NCI-H1105 treated with DMSO at 0.1 percent for 48 hours (cell line): ENCODE data around the gene UQCC5.

Source experiments
- DNase-seq: peaks from one replicate; lab custom pipeline; 2025; lab: John Stamatoyannopoulos, UW

Gene UQCC5

DNA sequence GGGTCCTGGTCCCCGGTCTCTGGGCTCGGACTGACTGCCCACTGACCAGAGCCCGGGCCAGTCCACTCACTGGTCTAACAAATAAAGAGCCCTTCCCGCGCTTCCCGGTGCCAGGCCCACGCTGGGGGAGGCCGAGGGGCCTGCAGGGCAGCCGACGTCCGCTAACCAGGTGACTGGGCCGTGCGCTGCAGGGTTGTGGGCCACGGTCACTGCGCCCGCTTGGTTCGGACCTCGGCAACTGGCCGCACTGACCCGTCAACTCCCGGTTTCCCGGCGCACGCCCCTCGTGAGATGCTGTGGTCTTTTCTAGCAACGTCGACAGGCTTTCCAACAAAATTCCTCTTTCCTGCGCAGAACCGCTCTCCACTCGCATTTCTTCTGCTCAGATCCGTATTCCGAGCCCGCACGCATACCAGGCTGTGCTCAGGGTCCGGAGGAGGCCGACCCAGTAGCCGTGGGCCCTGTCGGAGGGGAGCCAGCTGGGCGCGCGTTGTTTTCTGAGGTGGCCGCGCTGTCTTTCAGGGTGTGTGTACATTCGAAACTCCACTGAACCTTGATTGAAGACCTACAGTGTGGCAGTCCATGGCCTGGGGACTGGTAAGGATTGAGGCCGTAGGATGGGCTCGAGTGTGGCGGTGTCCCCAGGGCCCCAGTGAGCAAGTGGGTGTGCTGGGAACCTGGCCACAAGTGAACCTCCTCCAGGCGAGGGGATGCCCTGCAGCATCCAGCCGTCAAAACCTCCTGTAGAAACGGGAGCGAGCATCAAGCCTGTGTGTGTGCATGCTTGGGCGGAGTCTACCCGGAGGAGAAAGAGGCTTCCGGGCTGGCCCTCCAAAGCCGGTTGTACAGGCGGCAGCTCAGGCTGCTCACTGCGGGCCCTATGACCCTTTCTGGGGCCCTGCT, 1.9 kb upstream of the UQCC5 start:
- DNase-seq: peak; percentile 22

DNA sequence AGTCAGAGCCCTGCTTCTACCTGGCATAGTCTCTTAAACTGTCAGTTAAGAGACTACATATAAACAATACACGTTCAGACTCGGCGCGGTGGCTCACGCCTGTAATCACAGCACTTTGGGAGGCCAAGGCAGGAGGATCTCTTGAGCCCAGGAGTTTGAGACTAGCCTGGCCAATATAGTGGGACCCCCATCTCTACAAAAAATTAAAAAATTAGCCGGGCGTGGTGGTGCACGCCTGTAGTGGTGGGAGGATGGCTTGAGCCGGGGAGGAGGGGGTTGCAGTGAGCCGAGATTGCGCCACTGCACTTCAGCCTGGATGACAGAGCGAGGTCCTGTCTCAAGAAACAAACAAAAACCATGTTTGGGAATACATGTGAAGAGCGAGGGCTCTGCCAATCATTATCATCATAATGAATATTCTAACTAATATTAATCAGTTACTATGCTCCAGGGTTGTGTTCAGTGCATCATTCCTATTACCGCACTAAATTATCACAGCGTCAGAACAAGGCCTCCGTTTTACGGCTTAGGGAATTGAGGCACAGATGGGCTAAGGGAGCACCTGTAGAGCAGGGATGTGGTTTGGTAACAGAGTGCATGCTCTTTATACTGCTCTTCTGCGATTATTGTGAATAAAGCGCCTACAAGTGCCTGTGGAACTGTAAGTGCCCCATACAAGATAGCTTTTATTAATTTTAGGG, 844 bp upstream of the UQCC5 start:
- DNase-seq: no peak

DNA sequence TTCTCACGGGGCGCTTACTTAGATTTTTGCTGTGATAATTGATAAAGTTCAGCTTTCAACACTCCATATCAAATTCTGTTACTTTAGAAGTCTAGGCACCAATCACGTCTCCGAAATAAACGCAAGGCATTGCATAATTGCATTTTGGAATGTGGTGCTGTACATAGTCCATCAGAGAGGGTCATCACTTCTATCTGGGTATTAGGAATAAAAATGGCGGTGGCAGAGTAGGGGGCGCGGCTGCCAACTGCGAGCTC, 365 bp upstream of the UQCC5 start:
- no peak for DNase-seq

DNA sequence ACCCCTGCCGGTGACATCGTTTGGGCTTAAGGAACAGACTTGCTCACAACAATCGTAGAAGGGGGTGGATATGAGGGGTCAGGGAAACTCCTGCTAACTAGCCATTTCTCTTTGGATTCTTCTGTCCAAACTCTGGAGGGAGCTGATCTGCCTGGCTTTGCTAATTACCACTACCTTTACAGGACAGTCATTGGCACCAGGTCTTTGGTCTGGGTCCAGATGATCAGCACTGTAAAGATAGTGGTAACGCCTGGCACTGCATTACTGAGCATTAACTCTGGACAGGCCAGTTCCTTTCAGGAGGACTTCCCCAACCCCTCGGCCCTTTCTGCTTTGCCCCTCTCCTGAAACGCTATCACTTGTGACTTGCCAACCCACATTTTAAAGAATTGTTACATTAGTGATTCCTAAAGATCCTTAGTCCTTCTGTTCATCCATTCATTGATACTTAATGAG, 788 bp downstream of the UQCC5 start:
- DNase-seq: no peak

DNA sequence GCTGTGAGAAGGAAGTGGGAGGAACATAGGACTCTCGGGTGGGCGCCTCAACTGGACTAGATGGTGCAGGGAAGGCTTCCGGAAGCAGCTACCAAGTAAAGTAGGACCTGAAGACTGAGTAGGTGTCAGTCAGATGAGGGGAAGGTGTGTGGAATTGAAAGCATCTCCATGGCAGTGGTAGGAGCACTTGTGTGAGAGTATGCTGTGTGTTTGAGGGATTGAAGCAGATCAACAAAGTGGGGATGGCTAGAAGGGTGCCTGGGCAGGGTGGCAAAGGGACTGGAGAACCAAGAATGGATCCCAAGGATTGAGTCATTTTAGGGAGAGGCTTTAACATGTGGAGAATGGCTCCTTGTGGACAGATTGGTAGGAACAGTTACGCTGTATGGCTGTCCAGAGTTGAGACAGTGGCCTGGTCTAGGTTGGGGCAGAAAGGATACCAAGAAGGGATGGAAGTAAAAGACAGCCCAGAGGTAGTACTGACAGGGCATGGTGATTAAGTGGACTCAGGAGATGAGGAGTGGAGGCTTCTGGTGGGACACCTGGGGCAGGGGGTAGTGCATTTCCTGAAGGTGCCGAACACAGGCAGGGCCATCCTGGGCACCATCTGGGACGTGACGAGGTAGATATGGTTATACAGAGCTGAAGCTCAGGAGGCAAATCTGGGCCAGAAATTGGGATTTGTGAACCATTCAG, 1.5 kb downstream of the UQCC5 start:
- no peak for DNase-seq

DNA sequence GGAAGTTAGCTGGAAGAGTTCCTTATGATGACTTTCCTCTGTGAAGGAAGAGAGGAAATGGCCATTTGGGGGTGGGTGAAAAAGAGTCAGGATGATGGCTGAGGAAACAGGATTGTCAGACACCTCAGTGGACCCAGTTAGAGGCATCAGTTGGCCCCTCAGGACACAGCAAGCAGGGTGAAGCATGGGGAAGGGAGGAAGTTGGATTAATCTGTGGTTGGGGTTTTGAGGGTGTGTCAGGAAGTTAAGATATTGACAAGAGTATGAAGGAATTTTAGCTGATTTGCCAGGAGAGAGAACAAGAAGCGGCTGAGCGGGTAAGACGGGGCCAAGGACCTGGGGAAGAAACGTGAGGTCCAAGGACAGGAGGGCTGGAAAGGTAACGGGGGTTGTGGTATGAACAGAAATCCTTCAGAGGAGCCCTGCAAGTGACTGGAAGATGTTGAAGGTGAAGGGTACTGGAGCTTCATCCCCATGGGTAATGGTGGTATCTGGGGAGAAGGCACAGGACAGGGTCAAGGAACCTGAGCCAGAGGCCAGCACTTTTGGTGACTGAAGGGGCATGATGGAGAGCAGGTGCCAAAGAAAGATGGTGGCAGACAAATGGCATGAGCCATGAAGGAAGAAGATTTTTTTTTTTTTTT, 2.7 kb downstream of the UQCC5 start:
- no peak for DNase-seq

DNA sequence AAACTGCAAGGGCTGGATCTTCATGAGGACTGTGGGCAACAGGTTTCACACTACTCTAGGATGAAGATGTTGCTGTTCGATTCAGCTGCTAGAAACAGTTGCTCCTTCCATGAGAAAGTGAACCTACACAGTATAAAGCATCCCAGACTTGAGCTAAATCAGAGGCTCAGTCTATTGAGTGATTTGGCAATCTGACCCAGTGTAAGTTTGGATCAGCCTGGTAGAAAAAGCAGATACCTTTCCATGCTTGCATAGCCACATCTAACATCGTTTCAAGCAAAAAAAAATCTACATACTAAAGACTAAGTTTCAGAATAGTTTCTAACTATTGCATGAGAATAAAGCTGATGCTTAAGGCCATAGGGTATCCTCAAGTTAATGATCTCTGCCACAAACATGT, 4.6 kb downstream of the UQCC5 start:
- DNase-seq: no peak

DNA sequence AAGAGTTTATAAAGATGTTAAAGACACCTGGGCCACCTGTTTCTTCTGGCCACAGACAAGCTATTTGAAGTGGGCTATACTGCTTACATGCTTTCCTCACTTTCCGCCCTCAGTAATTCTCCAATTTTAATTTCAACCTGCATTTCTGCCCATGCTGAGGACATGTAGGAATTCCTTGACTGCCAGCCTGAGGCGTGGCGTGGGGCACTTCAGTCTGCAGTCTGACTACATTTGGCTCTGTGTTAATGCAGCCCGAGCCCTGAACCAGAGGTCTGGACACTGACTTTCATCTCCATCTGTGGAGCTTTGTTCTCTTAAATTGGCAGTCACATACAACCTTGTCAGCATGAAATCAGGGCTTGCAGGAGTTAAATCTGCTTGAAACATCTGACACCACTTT, 8.5 kb downstream of the UQCC5 start:
- DNase-seq: no peak

DNA sequence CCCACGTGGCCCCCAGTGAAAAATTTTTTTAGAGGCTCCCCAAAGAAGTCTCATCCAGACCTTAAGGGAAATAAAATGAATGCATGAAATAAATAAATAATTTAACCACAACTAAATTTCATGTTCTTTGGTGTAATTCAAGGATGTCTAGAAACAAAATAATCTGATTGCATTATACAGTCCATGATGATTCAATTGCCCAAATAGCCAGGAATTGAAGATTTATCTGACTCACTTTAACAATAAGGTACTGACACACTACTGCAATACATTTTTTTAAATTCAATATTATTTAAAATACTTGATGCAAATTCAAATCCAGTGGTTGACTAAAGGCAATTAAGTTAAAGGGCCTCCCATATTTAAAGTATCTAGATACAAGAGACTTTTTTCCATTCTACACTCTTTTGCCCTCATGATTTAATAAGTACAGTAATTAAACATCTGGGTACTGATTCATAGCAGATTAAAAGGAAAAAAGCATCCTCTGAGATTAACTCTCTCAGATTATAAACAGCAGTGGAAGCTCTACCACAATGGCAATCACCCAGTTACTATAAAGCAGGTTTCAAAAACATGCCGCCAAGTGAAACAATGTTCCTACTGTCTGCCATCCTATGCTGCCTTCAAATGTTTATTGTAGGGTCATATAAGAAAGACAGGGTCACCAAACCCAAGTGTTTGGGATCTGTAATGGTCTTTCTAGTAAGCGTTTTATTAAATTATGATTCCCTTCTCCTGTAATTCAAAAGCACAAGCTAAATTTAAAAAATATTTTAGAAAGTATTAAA, 9.9 kb downstream of the UQCC5 start:
- no peak for DNase-seq

DNA sequence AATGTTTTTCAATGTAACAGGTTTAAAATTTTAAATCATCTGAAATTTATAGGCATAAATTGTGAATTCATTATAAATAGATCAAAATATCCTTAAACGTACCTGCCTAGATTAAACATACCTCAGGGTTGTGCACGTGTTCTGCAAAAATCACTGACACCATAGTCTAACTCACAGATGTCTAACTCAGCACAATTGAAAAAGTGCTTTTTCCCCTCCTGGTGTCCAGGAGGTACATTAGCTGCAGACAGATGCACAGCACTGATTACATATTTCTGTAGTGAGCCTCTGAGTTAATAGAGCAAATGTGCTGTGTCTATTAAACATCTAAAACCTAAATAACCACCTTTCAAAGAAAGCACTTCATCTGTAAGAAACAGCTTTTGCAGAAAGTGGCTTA, 10.7 kb downstream of the UQCC5 start:
- DNase-seq: no peak

DNA sequence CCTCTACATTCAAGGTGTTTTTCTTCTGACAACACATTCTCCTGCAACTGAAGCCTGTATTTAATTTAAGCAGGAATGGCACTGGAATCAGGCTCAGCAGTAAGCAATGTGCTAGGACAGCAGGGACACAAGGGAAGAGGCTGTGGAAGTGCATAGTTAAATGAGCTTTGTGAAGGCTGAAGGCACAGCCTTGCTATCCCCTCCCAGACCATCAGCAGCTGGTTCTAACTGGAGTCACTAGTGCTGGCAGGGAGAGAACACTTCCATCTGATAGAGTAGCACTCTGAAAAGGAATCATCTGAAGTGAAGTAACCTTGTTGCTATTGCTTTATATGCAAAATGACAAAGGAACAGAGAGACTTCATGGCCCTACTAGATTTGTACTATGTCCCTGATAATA, 14.7 kb downstream of the UQCC5 start:
- DNase-seq: no peak

DNA sequence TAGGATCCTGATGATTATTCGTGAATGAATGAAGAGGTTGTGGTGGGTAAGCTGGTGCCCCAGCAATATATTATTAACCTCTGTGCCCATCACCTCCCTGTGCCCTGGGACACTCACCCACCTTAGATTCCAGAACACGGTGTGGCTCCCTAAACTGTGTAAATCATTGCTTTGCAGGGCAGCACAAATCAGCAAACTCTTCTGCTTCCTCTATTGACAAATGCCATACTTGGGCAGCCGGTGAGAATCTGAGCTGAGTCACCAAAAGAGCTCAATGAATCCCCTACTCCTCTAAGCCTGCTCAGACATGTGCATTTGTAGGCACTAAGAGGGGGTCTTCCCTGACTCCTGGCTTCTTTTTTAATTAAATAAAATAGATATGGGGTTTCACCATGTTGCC, 15.7 kb downstream of the UQCC5 start:
- DNase-seq: no peak

DNA sequence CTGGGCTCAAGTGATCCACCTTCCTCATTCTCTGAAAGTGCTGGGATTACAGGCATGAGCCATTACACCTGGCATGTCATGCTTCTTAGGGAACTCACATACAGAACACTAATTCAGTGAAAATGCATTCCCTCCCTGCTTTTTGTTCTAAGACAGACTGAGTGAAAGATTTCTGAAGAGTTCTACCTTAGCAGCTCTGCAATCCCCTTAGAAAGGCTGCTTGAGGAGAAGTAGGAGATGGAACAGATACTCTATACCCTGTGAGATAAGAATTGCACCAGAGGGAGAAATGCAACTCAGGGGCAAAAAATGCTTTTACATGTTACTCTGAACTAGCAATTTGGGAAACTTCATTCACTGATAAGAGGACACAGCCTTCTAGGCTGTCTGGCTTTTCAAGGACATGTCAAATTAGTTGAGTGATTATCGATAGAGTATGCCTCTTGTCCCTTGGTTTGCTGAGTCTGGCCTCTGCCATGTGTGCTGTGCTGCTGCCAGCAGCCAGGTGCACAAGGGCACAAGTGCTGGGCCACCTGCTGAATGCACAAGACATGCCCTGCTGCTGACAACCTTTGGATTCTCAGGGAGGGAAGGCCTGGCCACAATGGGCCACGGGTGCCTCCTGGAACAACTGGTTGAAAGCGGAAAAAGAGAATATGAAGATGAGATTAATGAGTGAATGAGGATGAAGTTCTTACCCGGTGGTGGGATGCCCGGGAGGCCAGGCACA, 17.8 kb downstream of the UQCC5 start:
- peak; percentile 0 for DNase-seq

DNA sequence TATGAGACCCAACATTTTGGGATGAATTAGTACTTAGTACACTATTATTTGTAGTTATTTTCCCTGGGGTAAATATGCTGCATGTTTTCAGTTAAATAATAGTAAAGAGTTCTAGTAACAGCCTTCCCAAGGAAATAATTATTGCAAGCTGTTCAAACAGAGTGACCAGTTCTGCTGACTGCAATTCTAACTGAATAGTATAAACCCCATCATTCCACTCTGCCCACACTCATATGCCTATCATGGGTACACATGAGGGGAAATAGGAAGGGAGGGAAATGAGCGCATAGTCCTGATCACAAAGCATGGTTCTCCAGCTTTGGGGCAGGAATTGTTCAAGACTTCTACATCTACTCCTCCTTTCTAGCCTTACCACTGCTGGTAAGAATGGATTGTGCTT, 18.7 kb downstream of the UQCC5 start:
- DNase-seq: no peak

DNA sequence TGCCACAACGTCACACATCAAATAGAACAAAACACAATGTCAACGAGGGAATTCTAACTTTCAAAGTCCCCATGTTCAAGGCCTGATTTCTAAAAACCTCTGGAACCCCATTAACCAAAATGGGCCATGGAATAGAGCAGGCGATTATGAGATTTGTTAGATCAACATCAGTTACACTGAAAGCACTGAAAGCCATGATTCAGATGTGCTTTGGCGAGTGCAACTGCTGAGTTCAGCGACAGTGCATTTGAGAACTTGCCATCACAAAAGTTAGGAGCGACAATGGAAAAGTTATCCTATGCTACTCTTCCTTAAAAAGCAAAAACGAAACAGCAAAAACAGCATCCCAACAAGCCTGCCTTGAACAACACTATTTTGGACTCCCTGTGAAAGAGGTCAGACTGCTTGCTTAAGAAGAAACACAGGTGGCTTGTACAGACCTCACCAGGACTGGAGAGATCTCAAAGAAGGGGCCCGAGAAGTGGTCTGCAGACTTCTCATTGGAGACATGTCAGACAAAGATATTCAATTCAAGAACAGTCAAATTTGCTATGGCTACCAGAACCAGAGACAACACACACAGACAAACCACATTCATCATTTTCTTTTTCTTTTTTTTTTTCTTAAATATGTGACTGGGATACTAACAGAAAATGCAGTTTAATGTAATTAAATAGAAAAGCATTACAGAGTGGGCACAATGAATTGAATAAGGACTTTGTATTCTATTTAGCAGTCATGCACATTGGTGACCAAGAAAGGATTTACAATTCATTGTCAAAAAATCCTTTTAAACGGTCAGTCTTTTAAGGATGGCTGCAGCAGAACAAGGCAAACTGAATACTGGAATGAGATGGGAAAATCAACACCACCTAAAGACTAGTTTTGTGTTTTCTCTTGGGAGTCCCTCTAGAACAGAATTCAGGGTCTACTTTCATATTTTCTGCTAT, 20.9 kb downstream of the UQCC5 start:
- DNase-seq: no peak

DNA sequence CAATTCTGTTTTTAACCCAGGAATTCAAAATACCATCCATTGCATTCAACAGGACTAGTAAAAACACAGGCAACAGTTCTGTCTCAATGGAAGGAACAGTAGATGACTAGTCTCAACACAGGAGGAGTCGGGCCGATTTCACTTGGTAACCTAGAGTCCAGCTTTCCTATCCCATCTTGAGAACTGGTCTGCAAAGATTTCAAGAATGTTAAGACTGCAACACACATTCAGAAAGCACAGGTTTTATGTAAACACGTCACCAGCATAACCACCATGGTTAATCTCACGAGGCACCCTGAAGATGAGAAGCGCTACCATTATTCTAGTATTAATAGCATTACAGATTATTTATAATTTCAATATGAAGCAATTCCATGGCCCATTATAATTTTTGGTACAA, 22.0 kb downstream of the UQCC5 start:
- no peak for DNase-seq

DNA sequence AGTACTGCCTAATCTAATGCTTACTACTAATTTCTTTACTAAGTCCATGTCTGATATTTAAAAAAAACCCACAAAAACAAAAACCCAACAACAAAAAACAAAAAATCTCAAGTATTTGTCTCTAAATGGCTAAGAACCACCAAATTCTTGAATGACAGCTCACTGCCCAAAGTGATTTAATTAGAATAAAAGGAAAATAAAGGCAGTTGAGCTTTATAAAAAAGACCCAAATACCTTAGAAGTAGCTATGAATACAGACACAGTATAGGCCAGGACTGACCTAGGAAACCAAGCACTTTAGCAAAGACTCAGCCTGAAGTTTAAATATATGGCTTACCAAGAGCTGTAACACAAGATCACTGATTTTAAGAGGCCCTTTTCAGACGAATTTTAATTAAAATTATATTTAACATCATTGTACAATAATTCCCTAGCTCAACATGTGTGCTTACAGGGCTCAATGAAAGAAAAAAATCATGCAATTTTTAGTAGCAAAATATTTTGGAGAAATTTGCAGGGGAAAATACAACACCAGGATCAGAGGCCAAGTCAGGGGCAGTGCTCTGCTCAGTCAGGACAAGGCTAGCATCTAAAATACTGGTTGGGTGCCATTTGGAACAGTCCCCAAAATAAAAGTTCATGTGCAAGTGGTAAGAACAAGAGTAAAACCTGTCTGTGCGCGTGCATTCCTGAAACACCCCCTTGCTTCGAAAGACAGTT, 24.8 kb downstream of the UQCC5 start:
- no peak for DNase-seq

DNA sequence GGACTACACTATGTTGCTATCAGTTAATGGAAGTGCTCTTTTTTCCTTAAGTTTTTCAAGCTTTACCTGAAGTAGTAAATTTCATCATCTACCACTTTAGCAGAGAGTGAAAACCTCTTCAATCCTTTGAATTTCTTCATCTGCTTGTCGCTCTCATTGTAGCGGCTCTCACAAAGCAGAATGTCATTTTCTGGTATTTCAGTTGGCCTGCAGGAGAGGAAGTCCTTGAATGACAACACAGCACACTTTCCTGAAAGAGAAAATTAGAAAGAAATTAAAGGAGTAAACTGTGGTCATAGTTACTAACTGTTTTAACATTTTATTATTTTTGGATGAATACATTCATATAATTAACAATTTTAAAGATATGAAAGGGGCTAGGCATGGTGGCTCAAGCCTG, 27.6 kb downstream of the UQCC5 start:
- DNase-seq: no peak

DNA sequence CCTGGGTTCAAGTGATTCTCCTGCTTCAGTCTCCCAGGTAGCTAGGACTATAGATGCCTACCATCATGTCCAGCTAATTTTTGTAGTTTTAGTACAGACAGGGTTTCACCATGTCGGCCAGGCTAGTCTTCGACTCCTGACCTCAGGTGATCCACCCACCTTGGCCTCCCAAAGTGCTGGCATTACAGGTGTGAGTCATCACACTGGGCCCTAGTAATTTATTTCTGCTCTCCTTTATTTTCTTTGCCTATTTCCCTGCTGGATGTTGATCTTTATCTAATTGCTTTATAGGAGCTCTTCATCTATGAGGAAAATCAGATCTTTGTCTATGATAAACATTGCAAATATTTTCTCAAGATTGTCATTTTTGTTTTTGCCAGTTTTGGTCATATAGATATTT, 31.7 kb downstream of the UQCC5 start:
- no peak for DNase-seq
